Testis (tissue), 2 donors: Measurements from ENCODE around the gene DYRK1B.

ENCODE experiments used
- POLR2A ChIP-seq: fragments of 450-650 bp; IDR thresholded peaks from one replicate; pipeline ENCODE4 v1.6.1; 2017; ENCODE audit warnings: antibody characterized with exemption, mild to moderate bottlenecking, moderate library complexity
- TF ChIP-seq, protein P1 (sequence below), 3 experiments: fragments of 450-650 bp in 2 of 3; fragments of 200-600 bp in 1 of 3; sonication (generic) in 1 of 3; IDR thresholded peaks; one replicate each; pipeline ENCODE4 v1.5.1; 2016 to 2019; ENCODE audit warnings: antibody characterized with exemption in 3 of 3, mild to moderate bottlenecking in 2 of 3, moderate library complexity in 1 of 3

DNA sequence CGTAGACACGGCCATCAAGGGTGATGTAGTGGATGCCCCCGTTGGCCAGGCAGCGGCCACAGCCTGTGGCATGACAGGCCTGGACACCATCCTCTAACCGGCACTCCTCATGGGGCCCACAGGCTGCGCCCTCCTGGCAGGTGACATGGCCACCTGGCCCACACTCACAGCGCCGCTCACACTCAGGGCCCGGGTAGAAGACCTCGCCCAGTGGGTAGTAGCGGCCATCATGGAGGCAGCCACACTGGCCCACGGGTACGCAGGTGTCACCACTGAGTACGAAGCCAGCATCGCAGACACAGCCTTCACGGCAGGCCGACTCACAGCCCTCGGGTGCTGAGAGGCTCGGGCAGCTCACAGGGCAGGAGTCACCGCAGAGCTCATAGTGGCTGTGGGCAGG lies 39.4 kb upstream of the DYRK1B start:
- TF ChIP-seq POLR2A: no peak
- TF ChIP-seq, protein P1, sequence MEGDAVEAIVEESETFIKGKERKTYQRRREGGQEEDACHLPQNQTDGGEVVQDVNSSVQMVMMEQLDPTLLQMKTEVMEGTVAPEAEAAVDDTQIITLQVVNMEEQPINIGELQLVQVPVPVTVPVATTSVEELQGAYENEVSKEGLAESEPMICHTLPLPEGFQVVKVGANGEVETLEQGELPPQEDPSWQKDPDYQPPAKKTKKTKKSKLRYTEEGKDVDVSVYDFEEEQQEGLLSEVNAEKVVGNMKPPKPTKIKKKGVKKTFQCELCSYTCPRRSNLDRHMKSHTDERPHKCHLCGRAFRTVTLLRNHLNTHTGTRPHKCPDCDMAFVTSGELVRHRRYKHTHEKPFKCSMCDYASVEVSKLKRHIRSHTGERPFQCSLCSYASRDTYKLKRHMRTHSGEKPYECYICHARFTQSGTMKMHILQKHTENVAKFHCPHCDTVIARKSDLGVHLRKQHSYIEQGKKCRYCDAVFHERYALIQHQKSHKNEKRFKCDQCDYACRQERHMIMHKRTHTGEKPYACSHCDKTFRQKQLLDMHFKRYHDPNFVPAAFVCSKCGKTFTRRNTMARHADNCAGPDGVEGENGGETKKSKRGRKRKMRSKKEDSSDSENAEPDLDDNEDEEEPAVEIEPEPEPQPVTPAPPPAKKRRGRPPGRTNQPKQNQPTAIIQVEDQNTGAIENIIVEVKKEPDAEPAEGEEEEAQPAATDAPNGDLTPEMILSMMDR (IDR thresholded peaks at IDR 0.05): no peak
